GM20000 (cell line): ENCODE results near the gene PDE7B.

ENCODE experiments used
- DNase-seq: peaks from one replicate; pipeline ENCODE4 v3.0.0; 2012; ENCODE audit warnings: low spot score
- TF ChIP-seq, protein P1 (sequence below): IDR thresholded peaks from 2 replicates; pipeline ENCODE4 v1.5.1; 2012; ENCODE audit warnings: mild to moderate bottlenecking, control low read depth; ENCODE audit errors: extremely low read depth, missing control alignments

PDE7B gene

DNA sequence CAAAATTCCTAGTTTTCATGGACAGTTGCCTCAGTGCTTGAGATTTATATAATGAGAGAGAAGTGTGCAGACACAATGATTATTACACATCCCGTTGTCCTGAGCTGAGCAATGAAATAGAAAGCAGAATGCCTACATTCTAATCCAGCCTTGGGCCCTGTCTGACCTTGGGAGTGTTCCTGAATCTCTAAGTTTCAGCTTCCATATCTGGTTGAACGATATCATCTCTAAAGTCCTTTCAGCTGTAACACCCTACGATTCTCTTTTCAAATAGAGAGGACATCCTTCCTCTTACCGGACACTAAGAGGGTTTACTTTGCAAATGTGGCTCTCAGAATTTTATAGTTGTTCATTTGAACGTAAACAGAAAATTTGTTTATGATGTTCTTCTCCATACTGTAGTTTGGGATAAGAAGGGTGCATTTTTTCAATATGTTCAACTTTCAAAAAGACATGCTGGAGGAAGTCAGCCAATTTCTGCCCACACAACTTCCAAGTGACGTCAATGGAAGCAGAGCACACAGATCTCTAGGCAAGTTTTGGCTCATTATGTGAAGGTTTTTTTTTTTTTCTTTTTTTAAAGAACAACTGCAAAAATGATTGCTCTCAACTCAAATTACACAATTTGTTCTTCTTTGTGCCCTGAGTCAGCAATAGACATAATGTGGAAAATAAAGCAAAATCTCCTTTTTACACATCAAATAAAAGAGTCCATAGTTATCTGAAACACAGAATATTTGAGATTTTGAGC, 50.4 kb downstream of the PDE7B start:
- TF ChIP-seq, protein P1, sequence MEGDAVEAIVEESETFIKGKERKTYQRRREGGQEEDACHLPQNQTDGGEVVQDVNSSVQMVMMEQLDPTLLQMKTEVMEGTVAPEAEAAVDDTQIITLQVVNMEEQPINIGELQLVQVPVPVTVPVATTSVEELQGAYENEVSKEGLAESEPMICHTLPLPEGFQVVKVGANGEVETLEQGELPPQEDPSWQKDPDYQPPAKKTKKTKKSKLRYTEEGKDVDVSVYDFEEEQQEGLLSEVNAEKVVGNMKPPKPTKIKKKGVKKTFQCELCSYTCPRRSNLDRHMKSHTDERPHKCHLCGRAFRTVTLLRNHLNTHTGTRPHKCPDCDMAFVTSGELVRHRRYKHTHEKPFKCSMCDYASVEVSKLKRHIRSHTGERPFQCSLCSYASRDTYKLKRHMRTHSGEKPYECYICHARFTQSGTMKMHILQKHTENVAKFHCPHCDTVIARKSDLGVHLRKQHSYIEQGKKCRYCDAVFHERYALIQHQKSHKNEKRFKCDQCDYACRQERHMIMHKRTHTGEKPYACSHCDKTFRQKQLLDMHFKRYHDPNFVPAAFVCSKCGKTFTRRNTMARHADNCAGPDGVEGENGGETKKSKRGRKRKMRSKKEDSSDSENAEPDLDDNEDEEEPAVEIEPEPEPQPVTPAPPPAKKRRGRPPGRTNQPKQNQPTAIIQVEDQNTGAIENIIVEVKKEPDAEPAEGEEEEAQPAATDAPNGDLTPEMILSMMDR = no peak
- DNase-seq = no peak

DNA sequence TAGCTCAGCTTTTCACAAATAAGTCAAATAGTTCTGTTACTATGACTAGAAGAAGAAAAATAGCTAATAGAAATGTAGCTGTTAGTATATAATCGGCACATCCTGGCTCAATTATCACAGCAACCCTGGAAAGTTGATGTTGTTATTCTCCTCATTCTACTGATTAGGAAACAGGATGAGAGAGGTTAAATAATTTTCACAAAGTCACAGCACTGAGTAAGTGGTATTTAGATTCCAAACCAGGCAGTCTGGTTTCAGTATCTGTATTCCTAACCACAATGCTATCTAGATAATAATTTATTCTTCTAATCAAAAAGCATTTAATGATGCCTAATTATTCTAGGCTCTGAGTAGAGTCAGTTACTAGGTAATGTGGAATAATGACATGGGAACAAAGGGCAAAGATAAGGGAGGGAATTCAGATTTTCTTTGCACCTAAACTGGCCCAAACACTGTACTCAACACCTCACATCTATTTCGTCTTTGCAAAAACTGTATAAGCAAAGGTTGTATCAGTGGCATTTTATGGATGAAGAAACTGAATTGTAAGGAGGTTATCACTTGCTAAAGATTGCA, 51.3 kb downstream of the PDE7B start:
- TF ChIP-seq, protein P1 = no peak
- DNase-seq = no peak

DNA sequence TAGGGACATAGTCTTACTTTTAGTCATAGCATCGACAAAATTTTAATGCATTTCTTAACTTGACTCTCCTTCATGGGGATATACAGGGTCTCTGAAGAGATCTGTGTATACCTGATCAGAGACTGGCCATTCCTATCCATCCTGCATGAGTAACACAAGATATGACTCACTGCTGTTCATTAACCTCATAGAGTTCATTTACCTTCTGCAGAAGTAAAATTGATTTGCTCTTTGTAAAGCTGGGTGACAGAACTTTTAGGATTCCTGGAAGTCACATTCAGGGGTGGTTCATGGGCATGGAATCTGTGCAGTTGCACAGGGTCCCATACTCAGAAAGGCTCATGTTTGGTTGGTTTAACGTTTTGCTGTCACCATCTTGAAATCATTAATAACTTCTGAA, 53.2 kb downstream of the PDE7B start:
- TF ChIP-seq, protein P1 = no peak
- DNase-seq = no peak

DNA sequence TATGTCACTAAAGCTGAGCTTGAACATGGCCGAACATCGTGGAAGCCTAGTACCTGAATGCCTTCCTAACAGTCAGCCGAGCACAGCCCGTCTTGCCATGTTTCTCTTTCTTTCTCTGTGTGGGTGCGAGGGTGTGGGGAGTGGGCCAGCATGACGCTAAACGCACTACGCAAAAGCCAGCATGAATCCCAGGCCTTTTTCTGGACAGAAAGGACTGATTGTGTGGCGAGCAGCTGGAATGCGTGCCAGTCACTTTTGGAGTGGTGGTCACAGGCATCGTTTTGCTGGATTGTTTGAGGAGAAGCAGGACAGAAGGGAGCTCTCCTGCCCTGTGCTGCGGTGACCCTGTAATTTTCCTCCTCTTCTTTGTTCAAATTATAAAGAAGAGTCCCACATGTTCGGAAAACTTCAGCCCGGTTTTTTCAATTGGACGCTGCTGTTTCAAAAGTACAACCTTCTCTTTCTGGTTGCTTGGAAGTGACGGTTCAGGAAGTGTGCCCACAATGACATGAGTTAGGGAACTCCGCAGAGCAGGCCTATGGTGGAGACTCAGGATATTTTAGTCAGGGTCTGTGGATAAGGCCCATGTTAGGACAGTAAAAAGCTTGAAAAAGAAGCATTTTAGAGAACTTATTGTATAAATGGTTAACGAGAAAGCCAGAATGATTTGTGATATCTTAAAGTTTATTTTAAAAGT, 54.3 kb downstream of the PDE7B start:
- no peak for DNase-seq
- TF ChIP-seq, protein P1 = no peak

DNA sequence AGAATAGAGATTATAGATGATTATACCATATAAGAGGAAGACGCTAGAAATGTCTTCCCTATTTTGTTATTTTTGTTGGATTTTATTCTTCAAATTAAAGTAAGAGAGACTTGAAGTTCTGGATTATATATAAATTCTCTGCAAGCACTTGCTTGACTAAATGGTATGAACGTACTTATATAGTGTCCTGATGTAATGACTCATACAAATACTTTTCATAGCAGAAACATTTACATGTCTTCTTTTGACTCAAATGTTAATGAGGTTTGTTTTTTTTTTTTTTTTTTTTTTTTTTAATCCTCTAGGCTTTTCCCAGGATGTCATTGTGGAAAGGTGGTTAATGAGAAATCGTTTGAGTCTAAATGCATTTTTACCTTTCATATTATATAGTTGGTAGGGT, 55.0 kb downstream of the PDE7B start:
- TF ChIP-seq, protein P1 = no peak
- DNase-seq = no peak

DNA sequence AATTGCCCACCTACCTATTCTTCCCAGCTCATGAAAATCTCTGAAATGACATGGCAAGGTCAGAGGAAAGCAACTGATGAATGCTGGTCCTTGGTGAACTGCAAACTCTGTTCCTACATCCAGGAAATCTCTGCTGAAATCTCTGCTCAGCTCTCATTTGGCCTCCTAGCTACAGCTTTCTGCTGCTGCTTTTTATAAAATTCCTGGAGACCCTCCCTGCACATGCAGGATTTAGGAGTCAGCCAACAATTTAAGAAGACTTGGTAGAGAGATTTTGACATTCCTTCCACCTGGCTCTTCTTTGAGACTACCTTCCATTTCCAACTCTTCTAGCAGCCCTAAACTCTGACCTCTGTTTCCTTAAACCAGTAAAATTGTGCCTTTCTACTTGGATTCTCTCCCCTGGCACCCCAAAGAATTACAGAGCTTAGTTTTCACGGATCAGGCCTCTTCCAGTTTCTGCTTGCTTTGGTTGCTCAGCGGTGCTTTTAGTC, 55.5 kb downstream of the PDE7B start:
- TF ChIP-seq, protein P1 = no peak
- no peak for DNase-seq
